KMS-11 (cell line): Measurements from ENCODE around the gene MYH9.

ENCODE experiments used
- H2AFZ ChIP-seq: fragments of 200-600 bp; sonication (generic); 2 replicates; pipeline ENCODE4 v1.6.1; 2016; ENCODE audit warnings: antibody characterized with exemption, mixed run types, low read depth
- H3K27ac ChIP-seq: fragments of 200-600 bp; sonication (generic); 2 replicates; pipeline ENCODE4 v1.6.1; 2016; ENCODE audit warnings: mild to moderate bottlenecking, mixed run types
- H3K27me3 ChIP-seq: fragments of 200-600 bp; sonication (generic); 2 replicates; pipeline ENCODE4 v1.6.1; 2017; ENCODE audit warnings: mild to moderate bottlenecking, low read depth, mixed run types, moderate library complexity; ENCODE audit not compliant: insufficient read depth
- H3K36me3 ChIP-seq: fragments of 200-600 bp; sonication (generic); 2 replicates; pipeline ENCODE4 v1.6.1; 2017; ENCODE audit warnings: mild to moderate bottlenecking, mixed run types; ENCODE audit not compliant: insufficient read depth
- H3K4me1 ChIP-seq: fragments of 200-600 bp; sonication (generic); 2 replicates; pipeline ENCODE4 v1.6.1; 2016; ENCODE audit warnings: mild to moderate bottlenecking, low read depth, mixed run types; ENCODE audit not compliant: poor library complexity, severe bottlenecking
- H3K4me2 ChIP-seq: fragments of 200-600 bp; sonication (generic); 2 replicates; pipeline ENCODE4 v1.7.0; 2016; ENCODE audit warnings: mild to moderate bottlenecking, mixed run types
- H3K4me3 ChIP-seq: fragments of 200-600 bp; sonication (generic); IDR thresholded peaks from 2 replicates; pipeline ENCODE4 v1.6.1; 2017; ENCODE audit warnings: low read depth, low read length, mixed read lengths; ENCODE audit not compliant: insufficient read depth
- H3K79me2 ChIP-seq: fragments of 200-600 bp; sonication (generic); 2 replicates; pipeline ENCODE4 v1.6.1; 2016; ENCODE audit warnings: low read depth, mixed run types; ENCODE audit not compliant: insufficient read depth
- H3K9ac ChIP-seq: fragments of 200-600 bp; sonication (generic); 2 replicates; pipeline ENCODE4 v1.6.1; 2016; ENCODE audit warnings: mild to moderate bottlenecking, mixed run types
- H4K20me1 ChIP-seq: fragments of 200-600 bp; sonication (generic); 2 replicates; pipeline ENCODE4 v1.6.1; 2016; ENCODE audit warnings: mild to moderate bottlenecking, mixed run types; ENCODE audit not compliant: insufficient read depth
- TF ChIP-seq, protein P1 (sequence below): fragments of 200-600 bp; sonication (generic); conservative IDR thresholded peaks from 2 replicates; pipeline ENCODE4 v1.6.1; 2017; ENCODE audit warnings: low read depth, mild to moderate bottlenecking, antibody characterized with exemption, low read length, moderate library complexity, mixed read lengths

MYH9 gene

DNA sequence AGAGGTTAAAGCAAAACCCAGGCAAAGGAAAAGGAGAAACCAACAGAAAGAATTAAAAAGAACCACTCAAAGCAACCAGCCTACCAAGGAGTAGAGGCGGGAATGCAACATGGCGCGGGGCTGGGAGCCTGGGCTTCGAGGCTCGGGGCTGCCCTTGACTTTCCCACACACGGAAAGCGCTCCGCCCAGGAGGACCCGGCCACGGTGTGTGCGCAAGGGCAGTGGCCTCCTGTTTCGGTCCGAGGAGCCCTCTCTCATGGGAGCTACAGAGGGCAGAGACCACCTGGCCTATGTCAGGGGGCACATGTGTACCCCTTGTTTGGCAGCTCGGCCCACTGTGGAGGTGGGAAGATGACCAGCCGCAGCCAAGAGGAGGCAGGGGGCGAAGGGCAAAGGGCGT lies 78.9 kb downstream of the MYH9 start:
- no peaks in the 10 kb centered on the region; the same call in 1 of the 2 replicates for H3K79me2 ChIP-seq

DNA sequence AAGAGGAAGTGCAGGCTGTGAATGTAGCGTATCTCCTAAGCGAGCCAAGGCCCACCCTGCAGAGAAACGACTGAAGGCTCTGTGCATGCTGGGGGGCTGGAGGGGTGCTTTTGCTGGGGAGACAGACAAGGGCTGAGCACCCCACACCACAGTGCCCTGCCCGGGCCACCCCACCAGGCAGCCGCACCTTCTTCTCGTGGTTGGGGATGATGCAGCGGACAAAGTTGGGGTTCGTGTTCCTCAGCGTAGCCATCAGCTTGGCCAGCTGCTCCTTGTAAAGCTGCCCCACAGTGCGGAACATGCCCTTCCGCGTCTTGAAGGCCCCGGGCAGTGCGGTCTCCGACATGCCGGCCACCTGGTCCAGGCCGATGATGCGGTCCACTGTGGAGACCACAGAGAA lies 81.5 kb downstream of the MYH9 start:
- Histone ChIP-seq H2AFZ (no peak overlapping the region), H3K79me2 (no peaks in the 10 kb centered on the region; the same call in 1 of the 2 replicates), H3K4me2 (no peak overlapping the region), H3K4me1 (no peaks in the 10 kb centered on the region), H4K20me1 (no peaks in the 10 kb centered on the region), H3K4me3 (no peak overlapping the region), H3K36me3 (peaks cover 2% of the 10 kb centered on the region), H3K9ac (no peak overlapping the region), H3K27ac (no peak overlapping the region), H3K27me3 (no peaks in the 10 kb centered on the region)
- TF ChIP-seq, protein P1, sequence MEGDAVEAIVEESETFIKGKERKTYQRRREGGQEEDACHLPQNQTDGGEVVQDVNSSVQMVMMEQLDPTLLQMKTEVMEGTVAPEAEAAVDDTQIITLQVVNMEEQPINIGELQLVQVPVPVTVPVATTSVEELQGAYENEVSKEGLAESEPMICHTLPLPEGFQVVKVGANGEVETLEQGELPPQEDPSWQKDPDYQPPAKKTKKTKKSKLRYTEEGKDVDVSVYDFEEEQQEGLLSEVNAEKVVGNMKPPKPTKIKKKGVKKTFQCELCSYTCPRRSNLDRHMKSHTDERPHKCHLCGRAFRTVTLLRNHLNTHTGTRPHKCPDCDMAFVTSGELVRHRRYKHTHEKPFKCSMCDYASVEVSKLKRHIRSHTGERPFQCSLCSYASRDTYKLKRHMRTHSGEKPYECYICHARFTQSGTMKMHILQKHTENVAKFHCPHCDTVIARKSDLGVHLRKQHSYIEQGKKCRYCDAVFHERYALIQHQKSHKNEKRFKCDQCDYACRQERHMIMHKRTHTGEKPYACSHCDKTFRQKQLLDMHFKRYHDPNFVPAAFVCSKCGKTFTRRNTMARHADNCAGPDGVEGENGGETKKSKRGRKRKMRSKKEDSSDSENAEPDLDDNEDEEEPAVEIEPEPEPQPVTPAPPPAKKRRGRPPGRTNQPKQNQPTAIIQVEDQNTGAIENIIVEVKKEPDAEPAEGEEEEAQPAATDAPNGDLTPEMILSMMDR, result no peak

More for the DNA sequence above, 78.9 kb downstream of the MYH9 start:
- no peak overlapping the region for H3K9ac ChIP-seq
- TF ChIP-seq, protein P1, result no peak
- no peak overlapping the region for H2AFZ ChIP-seq
- H3K27ac ChIP-seq, result no peak overlapping the region
- no peaks in the 10 kb centered on the region; the same call in none of the 2 replicates for H3K36me3 ChIP-seq
- no peak overlapping the region for H3K4me3 ChIP-seq
- H3K4me1 ChIP-seq, result no peaks in the 10 kb centered on the region
- H4K20me1 ChIP-seq, result no peaks in the 10 kb centered on the region
- no peaks in the 10 kb centered on the region for H3K27me3 ChIP-seq
- H3K4me2 ChIP-seq, result no peak overlapping the region

DNA sequence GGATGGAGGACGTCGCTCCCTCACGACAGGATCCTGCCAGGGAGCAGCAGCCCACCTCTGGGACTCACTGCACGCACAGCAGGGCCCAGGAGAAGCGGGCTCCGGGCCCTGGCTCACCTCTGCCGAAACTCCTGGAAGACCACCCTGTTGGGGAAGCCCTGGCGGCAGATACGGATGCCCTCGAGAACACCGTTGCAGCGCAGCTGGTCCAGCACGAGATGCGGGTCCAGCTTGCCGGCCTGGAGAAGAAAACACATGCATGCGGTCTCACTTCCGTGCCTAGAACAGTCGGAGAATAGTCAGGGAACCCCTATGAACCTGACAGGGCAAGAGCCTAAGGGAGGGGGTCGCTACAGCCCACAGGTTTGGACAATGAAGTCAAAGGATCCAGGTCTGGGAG lies 82.0 kb downstream of the MYH9 start:
- Histone ChIP-seq H3K79me2 (no peaks in the 10 kb centered on the region; the same call in 1 of the 2 replicates), H3K4me3 (no peak overlapping the region), H3K27ac (no peak overlapping the region), H3K36me3 (peaks cover 6% of the 10 kb centered on the region), H3K27me3 (no peaks in the 10 kb centered on the region), H2AFZ (no peak overlapping the region), H3K9ac (no peak overlapping the region), H4K20me1 (no peaks in the 10 kb centered on the region), H3K4me1 (no peaks in the 10 kb centered on the region), H3K4me2 (no peak overlapping the region)
- TF ChIP-seq, protein P1, result no peak

DNA sequence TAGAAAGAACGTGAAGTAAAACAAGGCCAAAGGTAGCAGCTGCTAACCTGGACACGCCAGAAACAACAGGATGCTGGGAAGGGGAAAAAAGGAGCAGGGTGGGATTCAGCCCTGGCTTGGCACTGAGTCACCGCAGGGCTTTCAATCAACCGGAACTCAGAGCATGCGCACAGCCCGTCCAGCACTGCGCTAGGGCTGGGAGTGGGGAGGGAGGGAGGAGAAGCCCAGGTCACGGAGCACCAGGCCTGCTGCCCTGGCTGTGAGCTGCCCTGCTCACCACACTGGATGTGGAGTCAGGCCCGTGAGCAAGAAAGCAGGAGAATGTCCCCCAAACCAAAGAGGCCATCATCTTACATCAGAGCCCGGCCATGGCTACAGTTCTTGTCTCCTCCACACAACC lies 83.3 kb downstream of the MYH9 start:
- Histone ChIP-seq H3K9ac (no peak overlapping the region), H3K4me3 (no peak overlapping the region), H3K27ac (no peak overlapping the region), H4K20me1 (no peaks in the 10 kb centered on the region), H3K36me3 (peaks cover 11% of the 10 kb centered on the region; the same call in 1 of the 2 replicates), H3K79me2 (peaks cover 4% of the 10 kb centered on the region; the same call in 1 of the 2 replicates), H3K27me3 (no peaks in the 10 kb centered on the region), H3K4me2 (no peak overlapping the region), H2AFZ (no peak overlapping the region), H3K4me1 (no peaks in the 10 kb centered on the region)
- TF ChIP-seq, protein P1, result no peak
